Activated CD4-positive, alpha-beta T cell treated with anti-CD3 and anti-CD28 coated beads, Interleukin-2, amount 50 U/mL, for 4 hours (primary cell): ENCODE measurements around the gene ODAD3.
"Not testable (repeated sequence)": the region's sequence is repeated elsewhere in the genome, so short reads cannot be mapped to it uniquely, and the experiment has no call there.

ENCODE experiments used
- DNase-seq, 2 experiments: peaks; one replicate each; pipeline ENCODE4 v3.0.0-alpha.2; 2020

The ODAD3 gene

DNA sequence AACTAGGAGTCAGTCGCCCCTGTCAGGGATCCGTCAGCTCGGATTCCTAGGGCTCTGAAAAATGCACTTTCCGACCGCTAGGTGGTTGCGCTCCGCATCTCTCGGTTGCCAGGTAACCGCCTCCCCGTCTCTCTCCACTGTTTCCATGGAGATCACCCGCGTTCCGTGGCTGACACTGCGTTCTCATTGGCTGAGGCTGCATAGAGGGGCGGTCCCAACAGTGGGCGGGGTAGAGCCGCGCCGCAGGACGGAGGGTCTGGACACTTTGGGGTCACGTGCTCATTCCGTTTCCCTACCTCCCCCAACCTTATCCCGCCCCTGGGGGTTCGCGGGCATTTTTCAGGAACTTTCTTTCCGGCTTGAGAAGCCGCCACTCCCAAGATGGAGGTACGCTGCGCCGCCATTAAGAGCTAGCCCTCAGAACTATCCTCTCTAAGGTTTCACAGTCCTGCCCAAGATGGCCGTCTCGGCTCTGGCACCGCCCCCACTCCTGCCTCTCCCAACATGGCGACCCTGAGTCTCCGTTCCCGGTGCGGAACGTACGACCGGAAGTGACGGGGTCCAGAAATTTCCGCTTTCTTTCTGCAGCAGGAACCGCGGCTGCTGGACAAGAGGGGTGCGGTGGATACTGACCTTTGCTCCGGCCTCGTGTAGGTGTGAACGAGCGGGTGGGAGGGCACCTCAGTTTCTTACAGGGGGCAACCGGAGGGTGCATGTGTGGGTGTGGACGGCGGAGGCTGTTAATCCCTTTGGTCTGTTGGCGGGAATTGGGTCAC is at the start of gene ODAD3, which contains the start of gene PRKCSH:
TSS of gene ODAD3 (minus strand) at position 65 of the 776 bp plus-strand sequence. CDS start 105 bp downstream, outside the sequence.
TSS of gene PRKCSH (plus strand) at position 579 of the 776 bp plus-strand sequence. CDS start 483 bp downstream, outside the sequence.
- peak; percentile 98 for DNase-seq

DNA sequence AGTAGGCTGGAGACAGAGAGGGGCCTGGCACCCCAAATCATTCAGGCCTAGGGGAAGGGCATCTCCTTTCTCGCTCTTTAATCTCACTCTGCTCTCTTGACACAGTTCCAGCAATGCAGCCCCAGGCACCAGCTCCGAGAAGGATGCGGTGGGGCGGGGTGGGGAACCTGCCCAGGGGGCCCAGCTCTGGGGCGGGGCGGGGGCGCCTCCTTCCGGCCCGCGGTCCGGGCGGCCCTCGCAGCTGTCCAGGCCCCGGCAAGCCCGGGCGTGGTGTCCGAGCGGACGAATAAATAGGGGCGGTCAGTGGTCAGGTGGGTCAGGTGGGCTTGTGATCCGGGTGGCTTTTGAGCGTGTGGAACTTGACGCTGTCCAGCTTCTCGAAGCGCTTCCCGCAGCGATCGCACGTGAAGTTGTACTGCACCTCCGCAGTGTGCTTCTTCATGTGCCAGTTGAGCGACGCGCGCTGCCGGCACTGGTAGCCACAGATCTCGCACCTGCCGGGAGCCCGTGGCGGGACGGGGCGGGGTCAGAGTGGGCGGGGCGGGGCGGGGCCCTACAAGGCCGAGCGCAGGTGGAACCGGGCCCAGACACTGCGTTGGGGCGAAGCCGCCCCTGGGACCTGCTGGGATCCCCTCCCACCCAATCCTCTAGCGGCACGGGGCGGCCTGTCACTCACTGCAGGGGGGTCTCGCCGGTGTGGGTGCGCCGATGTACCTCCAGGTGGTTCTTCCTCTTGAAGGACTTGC is 48.6 kb upstream of the ODAD3 start:
- DNase-seq = no peak

DNA sequence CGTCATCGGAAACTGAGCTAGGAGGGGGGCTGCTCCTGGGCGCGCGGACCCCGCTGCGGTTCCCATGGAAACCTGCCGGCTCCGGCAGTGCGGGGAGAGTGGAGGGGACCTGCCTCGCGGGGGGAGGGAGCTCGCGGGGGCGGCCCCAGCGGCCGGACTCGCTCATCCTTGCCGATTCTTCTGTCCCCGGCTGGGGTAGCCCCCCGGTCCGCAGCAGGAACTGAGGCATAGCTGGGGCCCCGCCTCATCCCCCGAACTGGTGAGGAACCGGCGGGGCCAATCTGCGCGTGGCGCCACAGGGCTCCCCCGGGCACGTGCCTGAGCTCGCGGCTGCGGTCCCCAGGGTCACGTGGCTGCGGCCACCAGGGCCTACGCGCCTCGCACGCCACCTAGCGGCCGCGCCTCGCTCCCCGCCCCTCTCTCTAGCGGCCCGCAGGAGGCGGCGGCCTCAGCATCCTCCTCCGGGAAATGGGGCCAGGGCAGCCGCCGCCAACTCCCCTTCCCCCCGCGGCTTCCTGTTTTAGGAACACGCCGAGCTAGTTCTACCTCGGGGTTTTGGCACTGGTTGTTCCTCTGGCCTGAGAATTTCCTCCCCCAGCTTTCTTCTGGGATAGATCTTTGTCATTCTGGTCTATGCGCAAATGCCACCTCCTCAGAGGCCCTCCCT is 47.6 kb upstream of the ODAD3 start:
- DNase-seq = peak; percentile 70 to 71

DNA sequence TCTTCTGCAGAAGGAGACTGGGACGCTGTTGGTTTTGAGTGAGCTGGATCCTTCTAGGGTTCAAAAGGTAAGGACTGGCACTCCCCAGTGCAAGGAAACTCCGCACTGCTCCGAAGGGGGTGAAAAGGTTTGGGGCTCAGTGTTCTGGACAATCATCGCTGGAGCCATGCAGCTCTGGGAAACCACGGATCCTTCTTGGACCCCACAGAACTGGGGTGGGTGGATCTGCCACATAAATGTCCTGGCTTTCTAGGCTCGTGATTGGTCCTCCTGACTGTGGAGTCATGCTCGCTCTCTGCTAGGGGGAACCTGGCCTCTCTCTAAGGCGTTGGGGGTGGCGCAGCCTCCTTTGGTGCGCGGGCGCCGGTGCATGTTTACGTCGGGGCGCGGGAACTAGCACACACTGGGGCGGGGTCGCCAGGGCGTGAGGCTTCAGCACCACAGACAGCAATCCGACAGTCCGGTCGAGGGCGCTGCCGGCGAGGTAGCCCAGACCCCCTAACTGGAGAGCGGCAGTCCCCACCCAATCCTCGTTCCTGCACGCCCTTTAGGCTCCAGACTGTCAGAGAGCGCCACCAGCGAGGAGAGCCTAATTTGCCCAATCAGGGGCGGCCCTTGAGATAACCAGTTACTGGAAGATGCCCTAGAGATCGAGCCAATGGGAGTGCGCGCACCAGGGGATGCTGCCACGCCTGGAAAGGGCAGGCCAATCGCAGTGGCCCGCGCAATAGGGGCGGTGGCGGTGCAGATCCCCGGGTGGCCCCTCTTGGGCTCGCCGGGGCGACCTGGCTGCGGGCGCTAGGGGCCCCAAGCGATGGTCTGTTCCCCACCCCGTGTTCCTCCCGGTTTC is 46.8 kb upstream of the ODAD3 start:
- peak; percentile 53 to 62 for DNase-seq

DNA sequence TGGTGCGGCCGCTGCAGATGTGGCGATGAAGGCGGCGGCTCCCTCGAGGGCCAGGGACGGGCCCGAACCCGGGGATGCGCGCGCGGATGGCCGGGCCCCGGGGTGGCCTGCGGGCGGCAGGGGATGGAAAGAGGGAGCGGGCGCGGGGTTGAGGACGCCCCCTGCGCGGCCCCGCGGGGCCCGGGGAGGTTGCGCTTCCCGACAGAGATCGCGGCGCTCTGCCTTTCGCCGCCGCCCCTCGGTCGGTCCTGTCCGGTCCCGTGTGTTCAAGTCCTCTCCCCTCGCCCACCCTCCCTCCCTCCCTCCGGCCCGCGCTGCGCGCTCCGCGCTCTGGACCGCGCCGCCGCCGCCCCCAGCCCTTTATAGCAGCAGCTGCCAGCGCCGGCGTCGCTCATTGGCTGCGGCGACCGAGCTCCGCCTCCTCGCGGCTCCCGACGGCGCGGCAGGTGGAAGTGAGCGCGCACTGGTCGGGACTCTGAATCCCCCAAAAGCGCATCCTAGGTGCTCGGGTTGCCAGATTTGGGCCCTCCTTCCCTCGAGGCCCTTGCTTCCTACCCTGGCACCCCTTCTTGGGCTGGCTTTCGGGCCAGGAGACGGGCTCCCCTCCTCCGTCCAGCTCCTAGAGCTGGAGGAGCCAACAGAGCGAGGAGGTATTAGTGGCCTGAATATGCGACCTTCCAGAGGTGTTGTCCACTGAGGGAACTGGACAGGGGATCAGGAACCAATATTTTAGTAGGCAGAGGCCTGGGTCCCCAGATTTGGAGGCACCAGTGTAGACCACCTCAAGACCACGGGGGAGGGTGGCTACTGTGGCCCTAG is 46.0 kb upstream of the ODAD3 start, which contains the start of gene ELAVL3:
TSS of gene ELAVL3 (minus strand) at position 332 of the 819 bp plus-strand sequence. CDS start 438 bp downstream, outside the sequence.
- no peak for DNase-seq

DNA sequence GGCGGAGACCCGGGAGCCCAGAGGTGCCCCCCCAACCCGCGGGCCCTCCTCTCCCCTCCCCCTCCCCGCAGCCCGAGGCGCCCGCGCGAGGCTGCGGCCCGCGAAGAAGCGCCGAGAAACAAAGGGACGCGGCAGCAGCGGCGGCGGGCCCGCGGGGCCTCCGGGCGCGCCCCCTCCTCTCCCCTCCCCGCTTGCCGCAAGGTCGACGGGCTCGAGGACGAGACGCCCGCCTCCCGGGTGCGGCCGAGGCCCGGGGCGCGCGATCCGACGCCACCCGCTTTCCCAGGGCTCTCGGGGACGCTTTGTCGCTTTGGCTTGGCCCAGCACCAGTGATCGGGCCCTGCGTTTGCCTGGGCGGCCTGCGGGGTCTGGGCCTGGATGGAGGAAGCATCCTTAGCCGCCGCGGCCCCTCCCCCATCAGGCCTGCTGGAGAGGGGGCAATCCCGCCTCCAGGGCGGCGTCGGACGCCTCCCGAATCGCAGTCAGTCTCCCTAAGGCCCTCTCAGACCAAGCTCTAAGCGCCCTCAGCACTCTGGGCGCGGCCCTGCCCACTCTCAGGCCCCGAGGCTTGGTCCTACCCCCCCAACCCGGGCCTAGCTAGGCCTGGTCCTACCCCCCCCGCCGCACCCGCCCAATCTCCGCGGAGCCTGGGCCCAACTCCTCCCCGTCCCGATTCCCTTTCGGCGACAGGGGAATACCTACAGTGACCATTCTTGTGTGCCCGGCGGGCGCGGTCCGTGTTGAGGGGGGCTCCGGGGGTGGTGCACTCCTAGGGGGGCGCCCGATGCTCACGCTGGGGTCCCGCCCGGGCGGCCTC is 45.2 kb upstream of the ODAD3 start:
- DNase-seq = no peak

DNA sequence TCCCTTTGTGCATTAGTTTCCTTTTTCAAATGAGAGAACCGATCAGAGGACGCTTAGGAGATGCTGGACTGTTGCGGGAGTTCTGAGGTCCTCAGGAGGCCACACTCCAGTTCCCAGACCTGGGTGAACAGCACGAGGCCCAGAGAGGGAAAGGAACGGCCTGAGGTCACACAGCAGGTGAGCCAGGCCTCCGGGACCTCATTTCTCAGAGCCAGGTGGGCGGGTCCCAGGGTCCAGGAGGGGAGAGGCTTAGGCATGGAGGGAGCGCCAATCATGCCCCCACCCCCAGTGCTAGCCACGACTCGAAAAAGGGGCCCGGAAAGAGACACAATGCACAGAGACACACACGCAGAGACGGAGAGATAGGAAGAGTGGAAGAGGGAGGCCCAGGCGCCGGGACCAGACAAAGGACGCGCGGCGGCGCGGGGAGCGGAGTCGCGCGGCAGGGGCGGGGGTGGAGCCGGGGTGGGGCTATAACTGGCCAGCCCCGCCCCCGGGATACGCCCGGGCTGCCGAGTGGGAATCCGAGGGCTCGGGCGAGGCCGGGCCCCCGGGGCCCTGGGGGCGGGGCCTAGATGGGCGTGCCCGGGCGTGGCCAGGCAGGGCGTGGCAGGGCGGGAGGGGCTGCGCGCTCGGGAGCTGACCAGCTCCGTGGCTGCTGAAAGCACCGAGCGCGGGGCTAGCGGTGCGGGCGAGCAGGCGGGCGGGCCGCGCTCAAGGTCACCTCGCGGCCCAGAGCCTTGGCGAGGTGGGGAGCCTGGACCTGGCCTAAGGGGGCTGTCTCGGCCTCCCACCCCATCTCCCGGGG is 44.4 kb upstream of the ODAD3 start:
- no peak for DNase-seq

DNA sequence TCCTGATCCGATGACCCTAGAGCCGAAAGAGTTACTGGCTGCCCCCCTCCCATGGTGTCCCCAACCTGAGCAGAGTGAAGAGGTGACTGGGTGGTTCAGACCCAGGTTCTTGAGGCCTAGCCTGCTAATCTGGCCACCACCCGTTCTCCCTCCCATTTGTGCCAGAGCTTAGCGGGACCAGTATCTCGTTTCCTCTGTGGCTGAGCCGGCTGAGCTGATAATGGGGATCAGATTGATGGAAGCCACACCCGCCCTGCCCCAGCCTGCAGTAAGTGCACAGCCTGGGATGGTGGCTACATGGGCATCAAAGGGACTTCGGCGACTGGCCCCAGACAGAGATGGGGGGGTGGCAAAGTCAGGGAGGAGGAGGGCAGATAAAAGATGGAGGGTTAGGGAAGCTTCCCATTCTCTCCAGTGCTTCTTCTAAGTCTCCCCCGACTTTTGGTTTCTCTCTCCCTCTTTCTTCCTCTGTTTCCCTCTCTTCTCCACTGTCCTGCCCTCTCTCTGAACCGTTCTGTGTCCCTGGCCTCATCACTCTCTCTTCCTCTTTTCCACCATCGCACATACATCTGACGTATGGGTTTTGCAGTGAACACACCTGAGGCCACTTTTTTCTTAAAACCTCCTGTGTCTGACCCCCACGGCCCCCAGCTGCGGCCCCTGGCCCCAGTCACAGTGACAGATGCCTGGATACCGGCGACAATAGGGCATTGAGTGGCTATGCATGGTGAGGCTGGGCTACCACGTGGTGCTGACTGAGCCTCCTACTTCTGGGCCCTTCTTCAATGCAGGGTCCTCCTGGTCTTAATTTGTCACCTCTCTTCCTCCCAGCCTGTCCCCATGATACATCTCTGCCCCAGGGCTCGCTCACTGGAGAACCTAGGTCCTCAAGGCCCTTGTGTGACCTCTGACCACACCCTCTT is 43.5 kb upstream of the ODAD3 start:
- no peak for DNase-seq

DNA sequence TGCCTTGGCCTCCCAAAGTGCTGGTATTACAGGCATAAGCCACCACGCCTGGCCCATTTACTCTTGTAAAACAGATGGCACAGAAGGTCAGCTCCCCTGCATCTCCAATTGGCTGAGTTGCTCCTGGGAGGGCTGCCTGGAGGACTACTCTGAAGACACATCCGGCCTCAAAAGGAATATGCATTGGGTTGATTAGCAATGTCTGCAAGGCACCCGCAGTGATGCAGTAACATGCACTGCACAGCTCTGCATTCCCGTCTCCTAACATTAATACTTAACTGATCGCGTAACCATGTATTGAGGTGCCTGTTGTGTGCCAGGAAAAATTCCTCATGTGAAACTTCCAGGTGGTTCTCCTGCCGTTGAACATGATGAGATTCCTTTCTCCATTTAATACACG is 40.9 kb upstream of the ODAD3 start:
- no peak for DNase-seq

DNA sequence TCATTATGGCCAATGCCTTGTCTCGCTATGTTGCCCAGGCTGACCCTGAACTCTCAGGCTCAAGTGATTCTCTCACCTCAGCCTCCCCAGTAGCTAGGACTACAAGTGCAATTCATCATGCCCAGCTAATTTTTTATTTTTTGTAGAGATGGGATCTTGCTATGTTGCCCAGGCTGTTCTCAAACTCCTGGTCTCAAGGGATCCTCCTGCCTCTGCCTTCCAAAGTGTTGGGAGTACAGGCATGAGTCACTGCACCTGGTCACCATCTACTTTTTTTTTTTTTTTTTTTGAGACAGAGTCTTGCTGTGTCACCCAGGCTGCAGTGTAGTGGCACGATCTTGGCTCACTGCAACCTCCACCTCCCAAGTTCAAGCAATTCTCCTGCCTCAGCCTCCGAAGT is 40.4 kb upstream of the ODAD3 start:
- DNase-seq = not testable (repeated sequence)

DNA sequence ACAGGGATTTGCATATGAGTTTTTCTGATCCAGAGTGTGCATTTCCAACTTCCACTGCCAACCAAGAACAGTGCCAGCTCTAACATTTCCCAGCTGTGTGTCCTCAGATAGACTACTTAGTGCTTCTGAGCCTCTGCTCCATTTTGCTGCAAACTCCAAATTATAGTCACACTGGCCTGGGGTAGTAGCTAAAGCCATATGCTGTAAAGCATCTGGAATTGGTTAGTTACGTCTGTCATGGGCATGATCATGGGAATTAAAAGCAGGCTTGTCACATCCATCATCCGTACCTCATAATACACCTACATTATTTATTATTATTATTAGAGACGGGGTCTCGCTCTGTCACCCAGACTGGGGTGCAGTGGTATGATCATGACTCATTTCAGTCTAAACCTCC is 38.8 kb upstream of the ODAD3 start:
- DNase-seq = no peak

DNA sequence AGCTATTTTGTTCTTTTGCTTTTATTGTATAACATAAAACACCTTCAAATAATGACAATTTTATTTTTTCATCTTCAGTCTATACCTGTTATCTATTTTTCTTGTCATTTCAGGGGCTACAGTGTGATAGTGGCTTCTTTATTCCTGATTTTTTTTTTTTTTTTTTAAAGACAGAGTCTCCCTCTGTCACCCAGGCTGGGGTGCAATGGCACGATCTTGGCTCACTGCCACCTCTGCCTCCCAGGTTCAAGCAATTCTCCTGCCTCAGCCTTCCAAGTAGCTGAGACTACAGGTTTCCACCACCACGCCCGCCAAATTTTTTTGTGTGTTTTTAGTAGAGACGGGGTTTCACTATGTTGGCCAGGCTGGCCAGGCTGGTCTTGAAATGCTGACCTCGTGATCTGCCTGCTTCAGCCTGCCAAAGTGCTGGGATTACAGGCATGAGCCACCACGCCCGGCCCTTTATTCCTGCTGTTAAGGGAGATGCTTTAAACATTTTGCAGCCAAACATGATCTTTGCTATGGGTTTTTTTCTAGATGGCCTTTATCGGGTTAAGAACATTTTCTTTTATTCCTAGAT is 33.4 kb upstream of the ODAD3 start:
- DNase-seq = not testable (repeated sequence)

DNA sequence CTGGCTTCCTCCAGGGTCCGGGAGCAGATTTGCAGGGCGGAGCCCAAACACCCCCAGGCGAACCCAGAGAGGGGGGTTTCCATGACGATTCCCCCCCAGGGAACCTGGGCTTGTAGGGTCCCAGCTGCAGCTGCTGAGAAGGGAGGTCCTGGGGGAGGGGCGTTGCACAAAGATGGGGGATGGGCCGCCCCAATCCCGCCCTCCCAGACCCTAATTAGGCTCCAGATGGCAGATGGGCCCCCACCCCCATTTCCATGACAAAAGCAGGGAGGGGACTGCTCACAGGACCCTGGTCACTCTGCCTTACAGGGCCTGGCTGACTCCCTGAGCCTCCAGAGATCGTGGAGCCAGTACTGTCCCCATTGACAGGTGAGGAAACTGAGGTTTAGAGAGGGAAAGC is 30.7 kb upstream of the ODAD3 start:
- no peak for DNase-seq

DNA sequence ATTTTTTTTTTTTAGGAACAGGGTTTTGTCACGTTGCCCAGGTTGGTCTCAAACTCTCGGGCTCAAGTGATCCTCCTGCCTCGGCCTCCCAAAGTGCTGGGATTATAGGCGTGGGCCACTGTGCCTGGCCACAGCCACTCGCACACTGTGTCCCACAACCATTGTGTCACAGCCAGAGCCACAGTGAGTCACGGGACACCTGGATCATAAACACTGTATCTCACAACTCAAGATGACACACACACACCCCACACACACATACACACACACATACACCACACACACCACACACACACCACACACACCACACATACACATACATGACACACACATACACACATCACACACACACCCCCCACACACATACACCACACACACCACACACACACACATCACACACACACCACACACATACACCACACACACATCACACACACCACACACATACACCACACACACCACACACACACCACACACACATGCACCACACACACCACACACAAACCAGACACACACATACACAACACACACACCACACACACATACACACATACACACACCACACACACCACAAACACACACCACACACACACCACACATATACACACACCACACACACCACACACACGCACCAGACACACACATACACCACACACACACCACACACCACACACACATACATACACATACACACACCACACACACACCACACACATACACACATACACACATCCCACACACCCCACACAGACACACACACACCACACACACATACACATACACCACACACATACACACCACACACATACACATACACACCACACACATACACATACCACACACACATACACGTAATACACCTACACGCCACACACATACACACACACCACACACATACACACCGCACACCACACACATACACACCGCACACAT is 29.7 kb upstream of the ODAD3 start:
- no peak for DNase-seq

DNA sequence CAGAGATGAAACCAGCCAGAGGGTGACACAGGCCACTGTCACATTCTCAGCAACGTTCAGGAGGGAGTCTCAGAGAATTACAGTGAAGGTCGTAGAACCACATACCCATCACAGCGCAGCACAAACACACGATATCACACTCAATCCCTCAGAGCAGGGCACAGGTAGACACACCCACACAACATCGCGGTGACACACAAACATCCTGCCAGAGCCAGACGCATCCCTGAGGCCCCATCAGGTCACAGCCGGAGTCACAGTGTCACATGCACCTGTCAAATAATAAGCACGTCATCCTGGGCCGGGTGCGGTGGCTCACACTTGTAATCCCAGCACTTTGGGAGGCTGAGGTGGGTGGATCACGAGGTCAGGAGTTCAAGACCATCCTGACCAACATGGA is 28.5 kb upstream of the ODAD3 start:
- DNase-seq = no peak

DNA sequence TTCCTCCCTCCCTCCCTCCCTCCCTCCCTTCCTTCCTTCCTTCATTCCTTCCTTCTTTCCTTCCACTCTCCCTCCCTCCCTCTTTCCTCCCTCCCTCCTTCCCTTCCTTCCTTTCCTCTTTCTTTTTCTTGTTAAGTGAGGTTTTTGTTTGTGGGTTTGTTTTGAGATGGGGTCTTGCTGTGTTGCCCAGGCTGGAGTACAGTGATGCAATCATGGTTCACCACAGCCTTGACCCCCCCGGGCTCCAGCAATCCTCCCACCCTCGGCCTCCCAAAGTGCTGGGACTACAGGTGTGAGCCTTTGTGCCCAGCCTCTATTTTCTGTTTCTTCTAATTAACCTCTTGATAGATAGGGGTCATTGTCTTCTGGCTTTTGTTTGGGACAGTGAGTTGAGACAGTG is 26.5 kb upstream of the ODAD3 start:
- no peak for DNase-seq

DNA sequence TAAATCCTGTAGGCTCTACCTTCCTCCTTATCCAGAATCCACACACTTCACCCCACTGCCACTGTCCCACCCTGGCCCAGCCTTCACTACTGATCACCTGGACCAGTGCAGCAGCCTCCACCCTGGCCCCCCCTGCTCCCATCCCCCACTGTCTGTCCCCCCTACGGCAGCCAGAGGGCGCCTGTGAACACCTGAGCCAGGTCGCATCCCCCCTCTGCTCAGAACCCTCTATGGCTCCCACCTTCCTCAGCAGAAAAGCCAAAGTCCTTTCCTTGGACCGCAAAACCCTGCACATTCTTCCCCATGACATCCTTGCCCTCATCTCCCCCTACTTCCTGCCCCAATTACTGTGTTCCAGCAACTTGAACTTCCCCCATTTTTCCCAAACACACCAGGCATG is 25.3 kb upstream of the ODAD3 start:
- DNase-seq = no peak
